HG02798 (cell line): ENCODE data around the gene NPBWR2.

Experiments used
- ATAC-seq: cut with Tn5 transposase; IDR thresholded peaks from one replicate; pipeline ENCODE4 v1.9.1; 2021; ENCODE audit warnings: mild to moderate bottlenecking; ENCODE audit not compliant: unreplicated experiment, poor library complexity

Gene NPBWR2

DNA sequence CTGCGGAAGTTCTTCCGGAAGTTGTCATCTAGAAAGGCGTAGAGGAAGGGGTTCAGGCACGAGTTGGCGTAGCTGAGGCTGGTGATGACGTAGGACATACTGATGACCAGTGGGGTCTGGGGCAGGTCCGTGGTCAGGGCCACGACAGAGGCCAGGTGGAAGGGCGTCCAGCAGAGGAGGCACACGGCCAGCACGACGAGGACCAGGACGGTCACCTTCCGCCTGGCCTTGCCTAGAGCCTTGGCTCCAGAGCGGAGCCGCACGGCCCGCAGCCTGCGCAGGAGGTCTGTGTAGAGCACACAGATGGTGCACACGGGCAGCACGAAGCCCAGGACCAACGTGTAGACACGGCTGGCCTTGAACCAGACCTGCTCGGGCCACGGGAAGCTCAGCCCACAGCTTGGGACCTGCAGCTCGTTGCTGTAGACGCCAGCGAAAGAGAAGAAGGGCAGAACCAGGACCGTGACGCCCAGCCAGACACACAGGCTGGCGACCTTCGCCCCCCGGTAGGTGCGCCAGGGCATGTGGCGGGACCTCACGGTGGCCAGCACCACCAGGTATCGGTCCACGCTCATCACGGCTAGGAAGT, 1.4 kb downstream of the NPBWR2 start:
- no peak for ATAC-seq

DNA sequence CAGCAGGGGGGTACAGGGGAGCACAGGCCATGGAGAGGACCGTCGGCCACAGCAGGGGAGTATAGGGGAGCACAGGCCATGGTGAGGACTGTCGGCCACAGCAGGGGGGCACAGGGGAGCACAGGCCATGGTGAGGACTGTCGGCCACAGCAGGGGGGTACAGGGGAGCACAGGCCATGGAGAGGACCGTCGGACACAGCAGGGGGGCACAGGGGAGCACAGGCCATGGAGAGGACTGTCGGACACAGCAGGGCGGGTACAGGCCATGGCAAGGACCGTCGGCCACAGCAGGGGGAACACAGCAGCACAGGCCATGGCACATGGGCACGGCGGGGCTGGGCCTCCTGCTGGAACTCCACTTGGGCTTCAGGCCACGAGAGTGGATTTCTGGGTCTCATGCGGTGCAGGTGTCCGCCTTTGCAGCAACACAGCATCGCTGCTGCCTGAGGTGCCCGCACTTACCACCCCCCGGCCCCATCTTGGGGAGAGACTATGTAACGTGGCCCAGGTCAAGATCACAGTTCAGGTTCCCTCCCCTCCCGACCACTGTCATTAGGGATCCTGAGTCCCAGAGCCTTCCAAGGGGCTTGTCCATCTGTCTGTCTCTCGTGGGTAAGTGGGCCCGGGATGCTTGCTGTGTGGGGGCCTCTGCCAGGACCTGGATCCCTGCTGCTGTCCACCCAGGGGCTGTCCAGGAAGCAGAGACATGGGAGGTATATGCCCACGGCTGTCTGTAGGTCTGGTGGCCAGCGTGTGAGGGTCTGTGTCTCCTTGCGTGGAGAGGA, 2.5 kb downstream of the NPBWR2 start:
- ATAC-seq: no peak

DNA sequence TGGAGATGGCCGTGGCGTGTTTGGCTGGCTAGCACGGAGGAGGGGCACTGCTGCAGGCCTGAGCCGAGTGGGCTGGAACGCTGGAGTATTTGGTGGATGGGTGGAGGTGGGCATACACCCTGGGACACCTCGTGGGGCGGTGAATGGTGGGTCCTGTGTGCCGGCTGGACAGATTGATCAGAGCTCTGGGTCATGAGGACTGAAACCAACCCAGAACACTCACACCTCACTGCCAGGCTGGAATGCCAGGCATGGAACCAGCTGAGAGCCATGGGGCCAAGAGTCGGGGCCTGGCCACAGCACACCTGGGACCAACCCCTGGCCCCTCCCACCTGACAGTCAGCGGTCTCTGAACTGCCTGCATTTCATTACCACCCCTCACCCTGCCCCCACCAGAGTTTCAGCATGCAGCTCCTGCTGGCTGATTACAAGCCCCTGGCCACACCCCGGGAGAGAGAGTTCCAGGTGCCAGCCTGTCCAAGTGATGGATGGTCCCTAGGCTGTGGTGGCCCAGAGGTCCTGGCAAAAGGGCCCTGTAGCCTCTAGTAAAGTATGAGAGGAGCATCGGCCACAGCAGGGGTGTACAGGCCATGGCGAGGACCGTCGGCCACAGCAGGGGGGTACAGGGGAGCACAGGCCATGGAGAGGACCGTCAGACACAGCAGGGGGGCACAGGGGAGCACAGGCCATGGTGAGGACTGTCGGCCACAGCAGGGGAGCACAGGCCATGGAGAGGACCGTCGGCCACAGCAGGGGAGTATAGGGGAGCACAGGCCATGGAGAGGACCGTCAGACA, 3.3 kb downstream of the NPBWR2 start:
- ATAC-seq: no peak

DNA sequence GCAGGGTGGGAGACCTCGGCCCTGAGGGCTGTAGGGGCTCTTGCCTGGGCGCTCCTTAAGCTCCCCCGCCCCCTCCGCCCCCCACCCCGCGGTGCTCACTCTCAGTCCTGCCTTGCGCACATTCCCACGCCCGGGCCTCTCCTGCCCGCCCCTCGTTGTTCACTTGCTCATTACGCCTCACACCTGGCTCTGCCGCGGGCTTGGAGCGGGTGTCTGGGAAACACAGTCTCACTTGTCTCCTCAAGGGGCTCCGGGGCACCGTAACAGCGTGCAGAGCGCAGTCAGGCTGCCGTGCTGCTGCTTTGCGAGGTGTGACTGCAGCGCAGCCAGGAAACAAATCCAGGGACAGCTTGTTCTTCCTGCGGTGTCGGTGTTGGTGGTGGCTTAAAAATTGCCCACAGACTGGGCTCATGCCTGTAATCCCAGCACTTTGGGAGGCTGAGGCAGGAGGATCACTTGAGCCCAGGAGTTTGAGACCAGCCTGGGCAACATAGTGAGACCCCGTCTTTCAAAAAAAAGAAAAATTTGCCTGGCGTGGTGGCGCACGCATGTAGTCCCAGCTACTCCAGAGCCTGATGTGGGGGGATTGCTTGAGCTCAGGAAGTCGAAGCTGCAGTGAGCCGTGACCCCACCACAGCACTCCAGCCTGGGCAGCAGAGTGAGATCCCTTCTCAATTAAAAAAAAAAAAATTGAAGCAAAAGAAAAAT, 4.6 kb downstream of the NPBWR2 start:
- no peak for ATAC-seq

DNA sequence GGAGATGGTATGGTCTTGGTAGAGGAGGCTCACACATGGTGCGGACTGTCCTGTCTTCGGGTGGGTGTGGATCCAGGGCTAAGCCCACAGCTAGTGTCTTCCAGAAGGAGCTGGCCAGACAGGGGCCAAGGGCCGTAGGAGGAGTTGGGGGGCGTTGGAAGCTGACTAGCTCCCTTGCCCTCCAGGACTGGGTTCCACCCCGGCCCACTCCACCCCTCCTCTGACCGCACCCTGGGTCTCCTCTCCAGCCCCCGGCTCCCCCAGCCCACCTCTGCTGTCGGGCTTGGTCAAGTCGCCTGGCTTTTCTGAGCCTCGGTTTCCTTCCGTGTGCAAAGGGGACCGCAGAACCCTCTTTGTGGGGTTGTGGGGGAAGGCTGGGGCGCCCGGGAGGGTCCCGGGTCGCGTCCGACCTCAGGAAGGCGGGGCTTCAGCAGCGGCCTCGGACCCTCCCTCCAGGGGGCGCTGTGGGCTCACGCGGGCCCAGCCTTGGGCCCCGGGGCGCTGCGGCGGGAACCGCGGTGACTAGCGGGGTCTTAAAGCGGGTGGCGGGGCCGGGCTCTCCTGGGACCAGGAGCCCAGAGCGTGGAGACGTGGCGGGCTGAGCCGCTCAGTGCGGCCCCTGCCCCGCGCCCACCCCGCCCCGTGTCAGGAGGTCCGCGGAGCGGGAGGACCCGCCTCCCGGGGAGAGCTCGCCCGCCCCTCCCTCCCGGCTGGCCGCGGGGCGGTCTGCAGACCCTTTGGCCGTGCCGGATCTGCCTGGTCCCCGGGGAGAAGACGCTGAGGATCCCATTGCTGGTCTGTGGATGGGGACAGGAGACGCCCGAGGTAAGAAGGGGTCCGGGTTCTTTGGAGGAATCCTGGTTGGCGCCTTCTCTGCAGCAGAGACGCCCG, 5.4 kb downstream of the NPBWR2 start:
- ATAC-seq: peak; percentile 49

DNA sequence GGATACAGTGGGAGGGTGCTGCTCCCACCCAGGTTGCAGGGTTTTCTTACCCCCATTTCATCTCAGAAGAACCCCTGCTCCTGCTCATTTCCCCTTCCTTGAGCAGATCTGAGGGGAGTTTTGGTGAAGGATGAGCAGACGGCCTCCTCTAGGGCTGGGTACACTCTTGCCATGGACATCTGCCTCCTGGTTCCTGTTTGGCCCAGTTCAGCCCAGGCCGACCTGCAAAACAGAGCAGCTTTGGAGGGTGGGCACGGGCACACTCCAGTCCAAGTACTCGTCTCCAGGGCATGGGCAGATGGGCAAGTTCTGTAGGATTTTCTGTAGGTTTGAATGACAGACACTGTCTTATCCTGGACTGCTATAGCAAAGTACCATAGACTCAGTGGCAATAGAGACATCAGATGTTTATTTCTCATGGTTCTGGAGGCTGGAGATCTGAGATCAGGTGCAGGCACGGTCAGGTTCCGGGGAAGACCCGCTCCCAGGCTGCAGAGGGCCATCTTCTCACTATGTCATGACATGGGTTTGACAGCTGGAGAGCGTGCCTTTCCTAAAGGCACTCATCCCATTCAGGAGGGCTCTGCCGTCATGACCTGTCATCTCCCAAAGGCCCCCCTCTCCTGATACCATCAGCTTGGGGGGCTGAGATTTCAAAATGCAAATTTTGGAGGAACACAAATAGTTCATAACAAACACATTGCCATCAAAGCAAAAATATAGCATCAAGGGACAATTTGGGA, 6.2 kb downstream of the NPBWR2 start:
- no peak for ATAC-seq

DNA sequence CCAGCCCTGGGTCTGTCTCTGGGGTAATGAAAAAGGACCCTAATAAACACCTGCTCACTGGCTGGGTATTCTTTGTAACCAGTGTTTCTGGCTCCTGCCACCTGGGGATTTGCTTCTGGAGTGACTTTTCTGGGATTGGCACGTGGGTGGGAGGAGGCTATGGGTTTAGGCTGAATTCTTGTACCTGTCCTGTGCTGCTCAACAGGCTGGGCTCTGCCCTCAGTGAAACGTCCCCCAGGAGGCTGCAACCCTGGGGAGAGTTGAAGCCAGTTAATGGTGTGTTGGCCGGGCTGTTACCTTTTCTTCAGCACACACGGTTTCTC, 6.8 kb downstream of the NPBWR2 start:
- ATAC-seq: no peak

DNA sequence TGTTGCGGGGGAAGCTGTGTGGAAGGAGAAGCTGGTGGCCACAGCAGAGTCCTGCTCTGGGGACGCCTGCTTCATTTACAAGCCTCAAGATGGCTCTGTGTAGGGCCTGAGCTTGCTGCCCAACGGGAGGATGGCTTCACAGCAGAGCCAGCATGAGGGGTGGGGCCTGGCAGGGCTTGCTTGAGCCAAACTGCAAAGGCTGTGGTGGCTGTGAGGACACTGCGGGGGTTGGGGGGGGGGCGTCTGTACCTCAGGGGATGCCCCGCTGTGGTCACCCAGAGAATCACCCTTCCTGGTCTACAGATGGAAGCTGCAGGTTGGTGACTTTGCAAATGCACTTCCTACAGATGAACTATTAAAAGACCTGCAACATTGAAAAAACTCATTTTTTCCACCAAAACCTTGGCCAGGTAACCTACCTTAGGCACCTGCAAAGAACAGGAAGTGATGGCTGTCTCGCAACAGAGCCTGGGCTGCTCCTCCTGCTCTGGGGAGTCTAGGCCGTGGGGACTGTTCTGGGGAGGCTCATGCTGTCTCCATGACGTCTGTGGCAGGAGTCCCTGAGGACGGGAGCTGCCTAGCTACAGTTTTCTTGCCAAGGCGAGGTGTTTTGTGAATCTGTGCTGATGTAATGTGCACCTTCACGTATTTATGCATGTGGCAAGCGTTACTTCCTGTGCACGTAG, 7.3 kb downstream of the NPBWR2 start:
- ATAC-seq: no peak

DNA sequence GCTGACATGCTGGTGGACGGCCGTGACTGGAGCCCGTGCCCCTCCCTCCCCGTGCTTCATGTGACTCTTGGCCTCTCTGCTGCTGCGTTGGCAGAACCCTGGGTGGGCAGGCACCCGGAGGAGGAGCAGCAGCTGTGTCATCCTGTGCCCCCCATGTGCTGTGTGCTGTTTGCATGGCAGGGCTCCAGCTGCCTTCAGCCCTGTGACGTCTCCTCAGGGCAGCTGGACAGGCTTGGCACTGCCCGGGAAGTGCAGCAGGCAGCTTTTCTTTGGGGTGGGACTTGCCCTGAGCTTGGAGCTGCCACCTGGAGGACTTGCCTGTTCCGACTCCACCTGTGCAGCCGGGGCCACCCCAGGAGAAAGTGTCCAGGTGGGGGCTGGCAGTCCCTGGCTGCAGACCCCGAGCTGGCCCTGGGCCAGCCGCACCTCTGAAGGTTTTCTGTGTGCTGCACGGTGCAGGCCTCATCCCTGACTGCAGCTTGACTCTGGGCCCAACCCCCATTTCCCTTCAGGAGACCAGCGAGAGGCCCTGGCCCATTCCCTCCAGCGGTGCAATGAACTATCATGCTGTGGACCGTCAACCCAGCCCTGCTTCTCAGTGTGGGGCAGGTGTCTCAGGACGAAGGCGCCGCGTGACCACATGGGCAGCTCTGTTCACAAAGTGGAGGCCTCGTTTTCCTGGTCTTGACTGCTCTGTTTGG, 8.1 kb downstream of the NPBWR2 start:
- no peak for ATAC-seq

DNA sequence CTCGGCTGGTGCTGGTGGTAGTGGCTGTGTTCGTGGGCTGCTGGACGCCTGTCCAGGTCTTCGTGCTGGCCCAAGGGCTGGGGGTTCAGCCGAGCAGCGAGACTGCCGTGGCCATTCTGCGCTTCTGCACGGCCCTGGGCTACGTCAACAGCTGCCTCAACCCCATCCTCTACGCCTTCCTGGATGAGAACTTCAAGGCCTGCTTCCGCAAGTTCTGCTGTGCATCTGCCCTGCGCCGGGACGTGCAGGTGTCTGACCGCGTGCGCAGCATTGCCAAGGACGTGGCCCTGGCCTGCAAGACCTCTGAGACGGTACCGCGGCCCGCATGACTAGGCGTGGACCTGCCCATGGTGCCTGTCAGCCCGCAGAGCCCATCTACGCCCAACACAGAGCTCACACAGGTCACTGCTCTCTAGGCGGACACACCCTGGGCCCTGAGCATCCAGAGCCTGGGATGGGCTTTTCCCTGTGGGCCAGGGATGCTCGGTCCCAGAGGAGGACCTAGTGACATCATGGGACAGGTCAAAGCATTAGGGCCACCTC, 8.8 kb downstream of the NPBWR2 start:
- ATAC-seq: no peak

DNA sequence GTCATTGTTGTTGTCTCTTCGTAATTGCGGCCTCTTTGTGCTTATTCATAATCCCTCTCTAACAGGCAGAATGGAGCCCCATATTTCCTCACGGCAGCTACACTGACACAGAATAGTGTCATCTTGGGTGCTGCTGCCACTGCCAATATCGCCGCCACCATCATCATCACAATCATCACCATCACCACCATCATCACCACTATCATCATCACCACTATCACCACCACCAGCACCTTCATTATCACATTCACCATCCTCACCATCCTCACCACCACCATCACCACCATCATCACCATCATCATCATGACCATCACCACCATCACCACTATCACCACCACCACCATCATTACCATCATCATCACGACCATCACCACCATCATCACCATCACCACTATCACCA, 10.8 kb downstream of the NPBWR2 start:
- no peak for ATAC-seq

DNA sequence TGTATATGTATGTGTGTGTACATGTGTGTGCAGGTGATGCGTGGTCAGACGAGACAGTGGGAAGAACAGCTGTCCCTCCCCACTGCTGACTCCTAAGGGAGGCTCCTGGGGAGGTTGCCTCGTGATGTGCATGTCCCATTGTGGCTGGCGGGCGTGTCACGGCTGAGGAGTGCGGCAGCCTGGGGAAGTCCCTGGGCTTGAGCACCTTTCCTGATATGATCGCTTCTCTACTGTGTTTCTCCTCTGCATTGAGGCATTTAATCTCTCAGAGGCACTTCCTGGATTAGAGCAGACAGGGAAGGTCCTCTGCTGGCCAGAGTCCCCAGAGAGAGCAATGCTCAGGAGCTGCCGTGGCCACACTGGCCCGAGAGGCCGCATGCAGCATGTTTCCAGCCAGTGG, 11.4 kb downstream of the NPBWR2 start:
- ATAC-seq: no peak

DNA sequence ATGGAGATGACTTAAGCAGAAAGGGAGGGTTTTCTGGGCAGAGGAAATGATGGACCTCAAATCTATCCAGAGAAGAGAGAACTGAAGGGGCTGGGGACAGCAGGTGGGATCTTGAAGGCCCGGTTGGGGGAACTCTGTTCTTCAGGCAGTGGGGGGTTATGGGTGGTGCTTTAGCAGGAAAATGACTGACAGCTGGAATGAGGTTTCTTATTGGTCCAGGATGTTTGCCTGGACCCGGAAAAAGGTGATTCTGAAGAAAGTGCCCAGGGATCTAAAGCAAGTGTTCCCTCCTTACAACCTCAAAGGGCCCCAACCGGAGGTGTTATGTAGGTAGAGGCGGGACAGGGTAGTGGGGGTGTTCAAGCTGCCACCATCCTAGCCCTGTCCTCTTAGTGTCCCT, 11.9 kb downstream of the NPBWR2 start:
- ATAC-seq: no peak

DNA sequence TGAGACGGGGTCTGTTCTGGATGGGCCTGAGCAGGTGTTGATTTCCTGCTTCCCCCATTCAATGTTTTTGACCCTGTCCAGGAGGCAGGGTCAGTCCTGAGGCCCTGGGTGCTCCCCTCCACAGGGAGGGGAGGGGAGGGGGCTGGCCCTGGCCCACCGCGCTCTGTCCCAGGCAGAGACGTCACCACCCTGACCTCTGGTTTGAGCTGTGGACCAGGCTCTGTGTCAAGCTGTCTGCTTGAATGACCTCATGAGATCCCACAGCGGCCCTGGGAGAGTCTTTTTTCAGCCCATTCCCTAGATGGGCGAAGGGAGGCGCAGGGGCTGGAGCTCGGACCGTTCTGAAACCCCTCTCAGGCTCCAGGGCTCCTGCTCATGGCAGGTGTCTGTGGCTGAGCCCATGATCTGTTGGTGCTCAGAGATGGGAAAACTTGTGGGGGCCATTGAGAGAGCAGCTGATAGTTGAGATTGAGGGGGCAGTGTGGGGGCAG, 14.3 kb downstream of the NPBWR2 start:
- ATAC-seq: no peak

DNA sequence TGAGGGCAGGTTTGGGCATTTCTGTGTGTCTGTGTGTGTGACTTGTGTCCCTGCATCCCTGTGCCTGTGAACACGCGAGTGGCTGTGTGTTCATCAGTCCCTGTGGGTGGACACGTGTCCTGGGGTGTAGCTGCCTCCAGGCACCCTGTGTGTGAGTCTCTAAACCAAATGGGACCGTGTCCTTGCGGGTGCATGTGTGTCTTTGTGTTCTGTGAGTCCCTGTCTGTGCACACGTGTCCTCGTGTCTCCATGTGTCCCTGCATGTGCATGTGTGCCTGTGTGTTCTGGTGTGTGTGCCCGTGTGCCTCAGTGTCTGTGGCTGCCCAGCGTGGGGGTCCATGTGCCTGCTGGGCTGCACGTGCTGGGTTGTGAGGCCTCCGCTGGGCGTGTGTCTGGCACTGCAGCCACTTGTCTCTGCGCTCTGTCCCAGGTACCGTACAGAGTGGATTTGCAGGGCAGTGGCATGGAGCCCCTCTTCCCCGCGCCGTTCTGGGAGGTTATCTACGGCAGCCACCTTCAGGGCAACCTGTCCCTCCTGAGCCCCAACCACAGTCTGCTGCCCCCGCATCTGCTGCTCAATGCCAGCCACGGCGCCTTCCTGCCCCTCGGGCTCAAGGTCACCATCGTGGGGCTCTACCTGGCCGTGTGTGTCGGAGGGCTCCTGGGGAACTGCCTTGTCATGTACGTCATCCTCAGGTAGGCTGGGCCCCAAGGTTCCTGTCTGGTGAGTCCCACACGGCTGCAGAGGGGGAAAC, 14.9 kb downstream of the NPBWR2 start:
- no peak for ATAC-seq

DNA sequence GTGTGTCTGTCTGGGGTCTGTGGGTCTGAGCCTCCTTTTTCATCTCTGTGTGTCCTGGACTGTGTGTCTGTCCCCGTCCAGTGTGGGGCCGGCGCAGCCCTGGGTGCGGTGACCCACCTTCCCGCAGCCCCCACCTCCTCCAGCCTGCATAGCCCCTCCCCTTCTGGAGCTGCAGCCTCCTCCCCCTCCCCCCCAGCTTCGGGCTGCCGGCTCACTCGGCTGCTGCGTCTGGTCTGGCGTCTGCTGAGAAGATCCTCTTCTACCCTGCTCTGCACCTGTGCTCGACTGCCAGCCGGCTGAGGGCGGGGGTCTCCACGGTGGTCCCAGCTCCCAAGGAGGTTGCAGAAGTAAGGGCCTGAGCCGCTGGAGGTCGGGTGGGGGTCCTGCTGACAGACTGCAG, 15.6 kb downstream of the NPBWR2 start:
- no peak for ATAC-seq

DNA sequence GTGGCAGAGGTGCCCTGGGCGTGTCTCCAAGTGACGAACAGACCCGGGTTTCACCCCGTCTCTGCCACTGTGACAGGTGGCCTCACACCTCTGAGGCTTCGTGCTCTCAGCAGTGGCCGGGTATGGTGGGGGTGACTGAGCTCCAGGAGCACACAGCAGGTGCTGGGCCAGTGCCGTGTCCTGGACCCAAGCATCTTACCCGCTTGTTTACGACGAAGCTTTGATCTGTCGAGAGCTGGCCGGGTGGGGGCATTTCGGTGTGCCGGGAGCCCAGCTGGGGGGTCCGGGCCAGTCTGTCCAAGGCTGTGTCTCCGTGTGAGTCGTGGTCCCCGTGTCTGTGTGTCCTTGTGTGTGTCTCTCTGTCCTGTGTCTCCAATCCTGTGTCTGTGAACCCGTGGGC, 16.0 kb downstream of the NPBWR2 start:
- no peak for ATAC-seq
